HEK293 (cell line): Measurements from ENCODE around the gene PCF11.

Experiments
- ATF2 ChIP-seq: fragments of 450-650 bp; formaldehyde crosslinking; IDR thresholded peaks from 2 replicates; pipeline ENCODE4 v1.5.1; 2016; ENCODE audit warnings: missing biosample characterization, missing genetic modification characterization, low read depth
- GLI2 ChIP-seq: fragments of 450-650 bp; formaldehyde crosslinking; IDR thresholded peaks from 2 replicates; pipeline ENCODE4; 2017; ENCODE audit warnings: missing biosample characterization, missing genetic modification characterization, low read depth, borderline replicate concordance
- GLI4 ChIP-seq: fragments of 450-650 bp; formaldehyde crosslinking; IDR thresholded peaks from 2 replicates; pipeline ENCODE4 v1.5.1; 2016; ENCODE audit warnings: missing biosample characterization, missing genetic modification characterization
- IKZF3 ChIP-seq: fragments of 450-650 bp; IDR thresholded peaks from 2 replicates; pipeline ENCODE4 v1.5.0; 2018; ENCODE audit warnings: missing biosample characterization, mild to moderate bottlenecking, missing genetic modification characterization, moderate library complexity
- PRDM10 ChIP-seq: fragments of 450-650 bp; formaldehyde crosslinking; IDR thresholded peaks from 2 replicates; pipeline ENCODE4 v1.5.1; 2016; ENCODE audit warnings: missing biosample characterization, missing genetic modification characterization
- SP2 ChIP-seq: fragments of 450-650 bp; formaldehyde crosslinking; IDR thresholded peaks from 2 replicates; pipeline ENCODE4 v1.5.1; 2016; ENCODE audit warnings: missing biosample characterization, missing genetic modification characterization
- ZBTB17 ChIP-seq: fragments of 450-650 bp; formaldehyde crosslinking; IDR thresholded peaks from 2 replicates; pipeline ENCODE4 v1.5.1; 2016; ENCODE audit warnings: missing biosample characterization, missing genetic modification characterization
- ZBTB20 ChIP-seq: fragments of 450-650 bp; formaldehyde crosslinking; IDR thresholded peaks from 2 replicates; pipeline ENCODE4 v1.5.1; 2016; ENCODE audit warnings: missing biosample characterization, missing genetic modification characterization
- ZFP3 ChIP-seq: fragments of 450-650 bp; formaldehyde crosslinking; IDR thresholded peaks from 2 replicates; pipeline ENCODE4 v1.5.1; 2016; ENCODE audit warnings: low read depth, missing biosample characterization, missing genetic modification characterization
- ZFP41 ChIP-seq: fragments of 450-650 bp; formaldehyde crosslinking; IDR thresholded peaks from 2 replicates; pipeline ENCODE4 v1.5.1; 2016; ENCODE audit warnings: missing biosample characterization, missing genetic modification characterization, borderline replicate concordance
- ZNF169 ChIP-seq: fragments of 450-650 bp; formaldehyde crosslinking; IDR thresholded peaks from 2 replicates; pipeline ENCODE4 v1.5.1; 2016; ENCODE audit warnings: missing biosample characterization, missing genetic modification characterization
- ZNF19 ChIP-seq: fragments of 450-650 bp; formaldehyde crosslinking; IDR thresholded peaks from 2 replicates; pipeline ENCODE4; 2016; ENCODE audit warnings: missing biosample characterization, missing genetic modification characterization, low read depth
- ZNF202 ChIP-seq: fragments of 450-650 bp; formaldehyde crosslinking; IDR thresholded peaks from 2 replicates; pipeline ENCODE4 v1.5.1; 2016; ENCODE audit warnings: missing biosample characterization, missing genetic modification characterization, borderline replicate concordance
- ZNF24 ChIP-seq: fragments of 450-650 bp; formaldehyde crosslinking; IDR thresholded peaks from 2 replicates; pipeline ENCODE4 v1.5.1; 2016; ENCODE audit warnings: missing biosample characterization, missing genetic modification characterization
- ZNF324 ChIP-seq: fragments of 450-650 bp; formaldehyde crosslinking; IDR thresholded peaks from 2 replicates; pipeline ENCODE4 v1.5.1; 2016; ENCODE audit warnings: missing biosample characterization, missing genetic modification characterization
- ZNF394 ChIP-seq: fragments of 450-650 bp; formaldehyde crosslinking; IDR thresholded peaks from 2 replicates; pipeline ENCODE4 v1.5.1; 2016; ENCODE audit warnings: missing biosample characterization, missing genetic modification characterization, mild to moderate bottlenecking, moderate library complexity, borderline replicate concordance
- ZNF510 ChIP-seq: fragments of 450-650 bp; formaldehyde crosslinking; IDR thresholded peaks from 2 replicates; pipeline ENCODE4 v1.5.1; 2018; ENCODE audit warnings: mild to moderate bottlenecking, missing genetic modification characterization, missing biosample characterization; ENCODE audit not compliant: insufficient replicate concordance
- ZNF529 ChIP-seq: fragments of 450-650 bp; formaldehyde crosslinking; IDR thresholded peaks from 2 replicates; pipeline ENCODE4 v1.5.1; 2017; ENCODE audit warnings: missing genetic modification characterization, missing biosample characterization; ENCODE audit not compliant: insufficient replicate concordance
- ZNF596 ChIP-seq: fragments of 450-650 bp; IDR thresholded peaks from 2 replicates; pipeline ENCODE4 v1.5.0; 2018; ENCODE audit warnings: missing biosample characterization, mild to moderate bottlenecking, missing genetic modification characterization, moderate library complexity
- ZNF621 ChIP-seq: fragments of 450-650 bp; formaldehyde crosslinking; IDR thresholded peaks from 2 replicates; pipeline ENCODE4 v1.5.1; 2017; ENCODE audit warnings: missing biosample characterization, missing genetic modification characterization
- ZNF623 ChIP-seq: fragments of 450-650 bp; formaldehyde crosslinking; IDR thresholded peaks from 2 replicates; pipeline ENCODE4 v1.5.1; 2016; ENCODE audit warnings: missing biosample characterization, missing genetic modification characterization
- ZNF677 ChIP-seq: fragments of 450-650 bp; IDR thresholded peaks from 2 replicates; pipeline ENCODE4 v1.5.0; 2018; ENCODE audit warnings: missing biosample characterization, mild to moderate bottlenecking, missing genetic modification characterization, moderate library complexity
- ZNF747 ChIP-seq: fragments of 450-650 bp; formaldehyde crosslinking; IDR thresholded peaks from 2 replicates; pipeline ENCODE4 v1.5.1; 2016; ENCODE audit warnings: missing biosample characterization, missing genetic modification characterization
- ZNF76 ChIP-seq: fragments of 450-650 bp; formaldehyde crosslinking; IDR thresholded peaks from 2 replicates; pipeline ENCODE4; 2016; ENCODE audit warnings: low read depth, missing biosample characterization, missing genetic modification characterization, borderline replicate concordance
- ZNF777 ChIP-seq: fragments of 450-650 bp; formaldehyde crosslinking; IDR thresholded peaks from 2 replicates; pipeline ENCODE4 v1.5.1; 2017; ENCODE audit warnings: missing biosample characterization, missing genetic modification characterization, borderline replicate concordance
- ZNF792 ChIP-seq: fragments of 450-650 bp; formaldehyde crosslinking; IDR thresholded peaks from 2 replicates; pipeline ENCODE4 v1.5.1; 2016; ENCODE audit warnings: missing biosample characterization, missing genetic modification characterization
- ZNF830 ChIP-seq: fragments of 450-650 bp; IDR thresholded peaks from 2 replicates; pipeline ENCODE4 v1.5.0; 2018; ENCODE audit warnings: missing biosample characterization, missing genetic modification characterization, low read depth, mild to moderate bottlenecking, moderate library complexity
- ZSCAN16 ChIP-seq: fragments of 450-650 bp; formaldehyde crosslinking; IDR thresholded peaks from 2 replicates; pipeline ENCODE4 v1.5.1; 2016; ENCODE audit warnings: missing biosample characterization, missing genetic modification characterization
- TF ChIP-seq, protein P1 (sequence below): fragments of 450-650 bp; formaldehyde crosslinking; IDR thresholded peaks from 2 replicates; pipeline ENCODE4 v1.5.1; 2016; ENCODE audit warnings: missing biosample characterization, missing genetic modification characterization
- TF ChIP-seq, protein P2 (sequence below): fragments of 450-650 bp; formaldehyde crosslinking; IDR thresholded peaks from 2 replicates; pipeline ENCODE4 v1.5.1; 2016; ENCODE audit warnings: missing biosample characterization, missing genetic modification characterization
- TF ChIP-seq, protein P3 (sequence below): fragments of 450-650 bp; formaldehyde crosslinking; optimal IDR thresholded peaks from 2 replicates; pipeline ENCODE3; 2016; ENCODE audit warnings: missing biosample characterization, mild to moderate bottlenecking, missing genetic modification characterization

PCF11 gene

GRCh38 chr11:83156144-83156995 is 561 bp upstream of the PCF11 start (continued):
- TF ChIP-seq ZNF394 (peak; percentile 75), ZNF623 (tag by site-specific recombination) (no peak), ZNF19 (no peak), ZBTB20 (tag by site-specific recombination) (peak; percentile 48; the same call in 1 of the 2 replicates), ZNF24 (tag by site-specific recombination) (no peak), ZNF621 (tag by site-specific recombination) (no peak), GLI2 (tag by site-specific recombination) (no peak), ZNF830 (tag by site-specific recombination) (no peak), GLI4 (no peak), ZNF777 (no peak), IKZF3 (peak; percentile 94), ZNF169 (tag by site-specific recombination) (no peak), ZNF324 (tag by site-specific recombination) (no peak), ZNF510 (tag by site-specific recombination) (no peak), ZNF529 (tag by site-specific recombination) (no peak), ATF2 (tag by site-specific recombination) (no peak), ZBTB17 (tag by site-specific recombination) (peak; percentile 26; the same call in 1 of the 2 replicates), ZNF76 (tag by site-specific recombination) (peak; percentile 62; the same call in 1 of the 2 replicates), ZNF677 (no peak), ZNF747 (tag by site-specific recombination) (no peak), ZNF596 (tag by site-specific recombination) (0 out of 2 replicates have a peak, but pooled peaks have one; percentile 7), ZNF792 (tag by site-specific recombination) (no peak), ZFP41 (tag by site-specific recombination) (no peak), SP2 (tag by site-specific recombination) (peak; percentile 89), ZFP3 (no peak), ZNF202 (tag by site-specific recombination) (no peak), ZSCAN16 (tag by site-specific recombination) (no peak), PRDM10 (tag by site-specific recombination) (peak; percentile 72)
- TF ChIP-seq, protein P1, sequence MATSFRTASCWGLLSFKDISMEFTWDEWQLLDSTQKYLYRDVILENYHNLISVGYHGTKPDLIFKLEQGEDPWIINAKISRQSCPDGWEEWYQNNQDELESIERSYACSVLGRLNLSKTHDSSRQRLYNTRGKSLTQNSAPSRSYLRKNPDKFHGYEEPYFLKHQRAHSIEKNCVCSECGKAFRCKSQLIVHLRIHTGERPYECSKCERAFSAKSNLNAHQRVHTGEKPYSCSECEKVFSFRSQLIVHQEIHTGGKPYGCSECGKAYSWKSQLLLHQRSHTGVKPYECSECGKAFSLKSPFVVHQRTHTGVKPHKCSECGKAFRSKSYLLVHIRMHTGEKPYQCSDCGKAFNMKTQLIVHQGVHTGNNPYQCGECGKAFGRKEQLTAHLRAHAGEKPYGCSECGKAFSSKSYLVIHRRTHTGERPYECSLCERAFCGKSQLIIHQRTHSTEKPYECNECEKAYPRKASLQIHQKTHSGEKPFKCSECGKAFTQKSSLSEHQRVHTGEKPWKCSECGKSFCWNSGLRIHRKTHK = no peak
- TF ChIP-seq, protein P2, sequence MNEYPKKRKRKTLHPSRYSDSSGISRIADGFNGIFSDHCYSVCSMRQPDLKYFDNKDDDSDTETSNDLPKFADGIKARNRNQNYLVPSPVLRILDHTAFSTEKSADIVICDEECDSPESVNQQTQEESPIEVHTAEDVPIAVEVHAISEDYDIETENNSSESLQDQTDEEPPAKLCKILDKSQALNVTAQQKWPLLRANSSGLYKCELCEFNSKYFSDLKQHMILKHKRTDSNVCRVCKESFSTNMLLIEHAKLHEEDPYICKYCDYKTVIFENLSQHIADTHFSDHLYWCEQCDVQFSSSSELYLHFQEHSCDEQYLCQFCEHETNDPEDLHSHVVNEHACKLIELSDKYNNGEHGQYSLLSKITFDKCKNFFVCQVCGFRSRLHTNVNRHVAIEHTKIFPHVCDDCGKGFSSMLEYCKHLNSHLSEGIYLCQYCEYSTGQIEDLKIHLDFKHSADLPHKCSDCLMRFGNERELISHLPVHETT (tag by site-specific recombination) = no peak
- TF ChIP-seq, protein P3, sequence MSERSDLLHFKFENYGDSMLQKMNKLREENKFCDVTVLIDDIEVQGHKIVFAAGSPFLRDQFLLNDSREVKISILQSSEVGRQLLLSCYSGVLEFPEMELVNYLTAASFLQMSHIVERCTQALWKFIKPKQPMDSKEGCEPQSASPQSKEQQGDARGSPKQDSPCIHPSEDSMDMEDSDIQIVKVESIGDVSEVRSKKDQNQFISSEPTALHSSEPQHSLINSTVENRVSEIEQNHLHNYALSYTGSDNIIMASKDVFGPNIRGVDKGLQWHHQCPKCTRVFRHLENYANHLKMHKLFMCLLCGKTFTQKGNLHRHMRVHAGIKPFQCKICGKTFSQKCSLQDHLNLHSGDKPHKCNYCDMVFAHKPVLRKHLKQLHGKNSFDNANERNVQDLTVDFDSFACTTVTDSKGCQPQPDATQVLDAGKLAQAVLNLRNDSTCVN (tag by site-specific recombination) = peak; percentile 23
